Ecto neural progenitor cell (in vitro differentiated cells): ENCODE measurements around the gene SCGB2B2.
"Not testable (repeated sequence)": the region's sequence is repeated elsewhere in the genome, so short reads cannot be mapped to it uniquely, and the experiment has no call there.

Experiments
- DNase-seq: peaks from one replicate; pipeline ENCODE4 v3.0.0-alpha.2; 2018; ENCODE audit warnings: low spot score

Gene SCGB2B2

GRCh38 chr19:34668690-34669089 is 8.3 kb downstream of the SCGB2B2 start:
- DNase-seq = not testable (repeated sequence)

- DNase-seq = not testable (repeated sequence)
Measured at GRCh38 chr19:34668077-34668689, 8.8 kb downstream of the SCGB2B2 start.

GRCh38 chr19:34667349-34668076 is 9.4 kb downstream of the SCGB2B2 start:
- no peak for DNase-seq

- DNase-seq = no peak
Measured at GRCh38 chr19:34666958-34667265, 10.0 kb downstream of the SCGB2B2 start.

GRCh38 chr19:34666200-34666957 is 10.6 kb downstream of the SCGB2B2 start:
- DNase-seq = no peak

GRCh38 chr19:34665275-34665674 is 11.7 kb downstream of the SCGB2B2 start:
- not testable (repeated sequence) for DNase-seq

- no peak for DNase-seq
Measured at GRCh38 chr19:34664870-34665269, 12.1 kb downstream of the SCGB2B2 start.

GRCh38 chr19:34664168-34664567 is 12.8 kb downstream of the SCGB2B2 start:
- no peak for DNase-seq

GRCh38 chr19:34662919-34663318 is 14.0 kb downstream of the SCGB2B2 start:
- DNase-seq = no peak

- no peak for DNase-seq
Measured at GRCh38 chr19:34661357-34661756, 15.6 kb downstream of the SCGB2B2 start.

- no peak for DNase-seq
Measured at GRCh38 chr19:34655651-34656050, 21.3 kb downstream of the SCGB2B2 start.

- DNase-seq = no peak
Measured at GRCh38 chr19:34654796-34655195, 22.2 kb downstream of the SCGB2B2 start.

GRCh38 chr19:34651747-34652146 is 25.2 kb downstream of the SCGB2B2 start:
- no peak for DNase-seq

- DNase-seq = no peak
Measured at GRCh38 chr19:34649886-34650543, 26.9 kb downstream of the SCGB2B2 start.

GRCh38 chr19:34645551-34645950 is 31.4 kb downstream of the SCGB2B2 start:
- no peak for DNase-seq

- no peak for DNase-seq
Measured at GRCh38 chr19:34644991-34645461, 31.9 kb downstream of the SCGB2B2 start.

GRCh38 chr19:34642241-34642640 is 34.7 kb downstream of the SCGB2B2 start:
- no peak for DNase-seq

- DNase-seq = no peak
Measured at GRCh38 chr19:34639491-34640085, 37.4 kb downstream of the SCGB2B2 start.

- DNase-seq = no peak
Measured at GRCh38 chr19:34633802-34634201, 43.2 kb downstream of the SCGB2B2 start.
